Memory B cell (primary cell): ENCODE data around the gene NRTN.

Experiments used
- ATAC-seq: fragments of 150-1000 bp; cut with Tn5 transposase; 2 replicates; pipeline ENCODE4 v1.10.0; 2021; ENCODE audit warnings: low read depth, mild to moderate bottlenecking, moderate library complexity
- DNase-seq, 2 donors: peaks; one replicate each; pipeline ENCODE4 v3.0.0; 2022; ENCODE audit warnings: low spot score in 2 of 2
- H3K27ac Mint-ChIP-seq: one replicate; pipeline ENCODE4 v1.8.0; 2022; ENCODE audit warnings: mild to moderate bottlenecking, moderate library complexity, mixed read lengths
- H3K27me3 Mint-ChIP-seq: one replicate; pipeline ENCODE4 v1.8.0; 2022; ENCODE audit warnings: mixed read lengths
- H3K36me3 Mint-ChIP-seq: one replicate; pipeline ENCODE4 v1.8.0; 2022; ENCODE audit warnings: mild to moderate bottlenecking, mixed read lengths
- H3K4me1 Mint-ChIP-seq: one replicate; pipeline ENCODE4 v1.8.0; 2022; ENCODE audit warnings: mixed read lengths
- H3K4me3 Mint-ChIP-seq: one replicate; pipeline ENCODE4 v1.8.0; 2022; ENCODE audit warnings: mild to moderate bottlenecking, moderate library complexity, mixed read lengths
- H3K9me3 Mint-ChIP-seq: one replicate; pipeline ENCODE4 v1.8.0; 2022; ENCODE audit warnings: mixed read lengths

The NRTN gene

DNA sequence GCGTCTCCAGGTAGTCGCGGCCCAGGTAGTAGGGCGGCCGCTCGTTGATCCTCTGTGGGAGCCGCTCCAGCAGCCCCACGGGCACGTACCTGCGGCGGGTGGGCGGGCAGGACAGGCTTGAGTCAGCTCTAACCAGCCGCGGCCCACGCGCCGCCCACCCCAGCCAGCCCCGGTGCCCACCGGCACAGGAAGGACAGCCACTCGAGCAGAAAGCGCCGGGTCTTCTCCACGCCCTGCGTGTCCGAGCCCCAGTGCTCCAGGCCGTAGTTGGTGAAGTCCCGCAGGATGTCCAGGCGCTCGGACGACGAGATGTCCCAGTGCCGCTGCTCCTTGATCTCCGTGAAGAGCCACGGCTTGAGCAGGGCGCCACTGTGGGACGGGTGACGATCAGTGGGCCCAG lies 19.4 kb upstream of the NRTN start:
- Mint-ChIP-seq H3K36me3 (peaks cover 30% of the 10 kb centered on the region), H3K9me3 (no peaks in the 10 kb centered on the region), H3K27me3 (no peaks in the 10 kb centered on the region), H3K27ac (no peak overlapping the region), H3K4me1 (peaks cover 4% of the 10 kb centered on the region), H3K4me3 (no peak overlapping the region)
- DNase-seq (no peak), ATAC-seq (no peak)

DNA sequence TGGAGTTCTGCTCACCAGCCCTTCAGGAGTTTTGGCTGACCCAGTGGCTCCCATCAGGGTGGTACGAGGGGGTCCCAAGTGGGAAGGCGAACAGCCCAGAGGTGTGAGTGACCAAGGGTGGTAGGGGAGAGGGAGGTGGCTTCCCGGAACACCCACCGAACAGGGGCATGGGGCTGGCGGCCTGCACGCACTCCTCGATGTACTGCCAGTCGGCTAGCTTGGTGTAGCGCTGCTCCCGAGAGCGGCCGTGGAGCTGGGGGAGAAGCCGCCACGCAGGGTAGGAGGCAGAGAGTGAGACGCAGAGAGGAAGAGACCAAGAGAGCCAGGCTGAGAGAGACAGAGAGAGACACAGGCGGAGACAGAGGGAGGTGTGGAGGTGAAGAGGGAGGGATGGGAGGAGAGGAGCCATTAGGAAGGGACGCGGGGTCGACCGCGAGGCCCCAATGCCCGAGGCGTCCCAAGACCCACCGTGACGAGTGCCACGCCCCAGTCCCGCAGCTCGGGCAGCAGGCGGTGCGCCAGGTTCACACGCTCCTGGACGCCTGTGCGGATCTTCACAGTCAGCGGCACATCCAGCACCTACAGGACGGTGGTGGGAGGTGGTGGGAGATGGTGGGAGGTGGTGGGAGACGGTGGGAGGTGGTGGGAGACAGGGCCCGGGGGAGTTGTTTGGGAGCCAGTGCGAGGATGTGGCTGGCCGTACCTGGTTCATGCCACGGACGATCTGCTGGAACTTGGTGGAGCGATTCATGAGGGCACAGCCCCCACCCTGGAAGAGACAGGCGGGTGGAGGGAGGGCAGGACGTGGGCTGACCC lies 18.1 kb upstream of the NRTN start:
- Mint-ChIP-seq H3K27me3 (no peaks in the 10 kb centered on the region), H3K4me3 (no peak overlapping the region), H3K27ac (no peak overlapping the region), H3K9me3 (peaks cover 1% of the 10 kb centered on the region), H3K36me3 (peaks cover 31% of the 10 kb centered on the region), H3K4me1 (peaks cover 8% of the 10 kb centered on the region)
- DNase-seq, result no peak
- ATAC-seq, result no peak

DNA sequence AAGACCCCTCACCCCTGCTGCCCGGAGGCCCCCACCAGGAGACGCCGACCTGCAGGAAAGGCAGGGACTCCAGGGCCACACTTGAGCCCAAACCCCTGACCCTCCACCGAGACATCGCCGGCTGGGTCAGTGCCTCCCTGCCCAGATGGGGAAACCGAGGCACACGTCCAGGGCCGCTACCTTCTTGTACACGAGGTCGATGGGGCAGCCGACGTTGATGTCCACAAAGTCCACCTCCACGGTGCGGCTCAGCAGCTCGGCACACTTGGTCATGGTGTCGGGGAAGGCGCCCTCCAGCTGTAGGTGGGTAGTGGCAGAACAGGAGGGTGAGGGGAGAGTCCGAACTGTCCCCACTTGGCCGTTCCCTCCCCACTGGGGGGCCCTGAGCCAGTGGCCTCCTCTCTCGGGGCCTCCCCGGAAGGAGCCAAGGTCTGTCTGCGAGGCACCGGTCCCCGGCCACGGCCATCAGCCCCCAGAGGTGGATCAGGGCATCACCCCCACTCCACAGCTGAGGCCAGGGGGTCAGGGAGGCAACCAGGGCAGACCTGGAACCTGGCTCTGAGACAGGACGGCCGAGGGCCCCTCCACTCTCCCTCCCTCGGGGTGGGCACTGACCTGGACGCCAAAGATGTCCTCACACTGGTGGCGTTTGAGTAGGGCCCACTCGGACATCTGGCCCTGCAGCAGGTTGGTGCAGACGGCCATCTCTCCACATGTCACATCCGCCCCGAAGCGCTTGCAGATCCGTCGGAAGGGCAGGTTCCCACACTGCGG lies 17.3 kb upstream of the NRTN start:
- peaks cover 8% of the 10 kb centered on the region for H3K4me1 Mint-ChIP-seq
- H3K36me3 Mint-ChIP-seq, result peaks cover 31% of the 10 kb centered on the region
- peak overlapping the region; percentile 31 for H3K27ac Mint-ChIP-seq
- ATAC-seq (no peak), DNase-seq (no peak)
- H3K27me3 Mint-ChIP-seq, result no peaks in the 10 kb centered on the region
- H3K4me3 Mint-ChIP-seq, result no peak overlapping the region
- H3K9me3 Mint-ChIP-seq, result peaks cover 1% of the 10 kb centered on the region

DNA sequence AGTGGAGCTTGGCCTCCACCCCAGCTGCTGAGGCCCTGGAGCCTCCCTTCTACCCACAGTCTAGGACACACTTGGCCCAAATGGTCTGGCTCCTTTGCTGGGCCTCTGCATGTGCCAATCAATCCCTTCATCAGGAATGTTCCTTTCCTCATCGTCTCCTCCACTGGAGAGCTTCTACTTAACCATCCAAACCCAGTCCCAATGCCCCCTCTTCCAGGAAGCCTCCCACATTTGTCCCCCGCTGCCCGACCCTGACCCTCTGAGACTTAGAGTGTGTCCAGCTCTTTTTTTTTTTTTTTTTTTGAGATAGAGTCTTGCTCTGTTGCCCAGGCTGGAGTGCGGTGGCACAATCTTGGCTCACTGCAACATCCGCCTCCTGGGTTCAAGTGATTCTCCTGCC lies 16.4 kb upstream of the NRTN start:
- no peak for ATAC-seq
- H3K27me3 Mint-ChIP-seq, result peaks cover 2% of the 10 kb centered on the region
- H3K27ac Mint-ChIP-seq, result peak overlapping the region; percentile 38
- no peak overlapping the region for H3K4me3 Mint-ChIP-seq
- H3K36me3 Mint-ChIP-seq, result peaks cover 31% of the 10 kb centered on the region
- peaks cover 1% of the 10 kb centered on the region for H3K9me3 Mint-ChIP-seq
- peaks cover 10% of the 10 kb centered on the region for H3K4me1 Mint-ChIP-seq
- no peak for DNase-seq

DNA sequence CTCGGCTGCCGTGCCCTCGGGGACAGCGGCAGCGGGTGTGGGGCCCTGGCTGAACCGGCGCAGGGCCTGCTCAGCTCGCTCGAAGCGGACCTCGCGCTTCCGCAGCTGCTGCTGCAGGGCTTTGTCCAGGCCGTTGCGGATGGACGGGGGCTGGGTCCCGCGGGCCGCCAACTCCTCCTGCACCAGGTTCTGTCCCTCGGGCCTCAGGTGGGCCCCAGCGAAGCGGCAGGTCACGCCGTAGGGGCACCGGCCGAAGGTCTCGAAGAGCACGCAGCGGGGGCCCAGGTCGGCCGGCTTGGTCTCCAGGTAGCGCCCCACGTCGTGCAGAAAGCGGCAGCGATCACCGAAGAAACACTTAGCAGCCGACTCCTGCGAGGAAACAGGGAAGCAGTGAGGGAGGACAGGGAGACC lies 15.5 kb upstream of the NRTN start:
- H3K27ac Mint-ChIP-seq, result no peak overlapping the region
- H3K4me3 Mint-ChIP-seq, result peak overlapping the region; percentile 46

DNA sequence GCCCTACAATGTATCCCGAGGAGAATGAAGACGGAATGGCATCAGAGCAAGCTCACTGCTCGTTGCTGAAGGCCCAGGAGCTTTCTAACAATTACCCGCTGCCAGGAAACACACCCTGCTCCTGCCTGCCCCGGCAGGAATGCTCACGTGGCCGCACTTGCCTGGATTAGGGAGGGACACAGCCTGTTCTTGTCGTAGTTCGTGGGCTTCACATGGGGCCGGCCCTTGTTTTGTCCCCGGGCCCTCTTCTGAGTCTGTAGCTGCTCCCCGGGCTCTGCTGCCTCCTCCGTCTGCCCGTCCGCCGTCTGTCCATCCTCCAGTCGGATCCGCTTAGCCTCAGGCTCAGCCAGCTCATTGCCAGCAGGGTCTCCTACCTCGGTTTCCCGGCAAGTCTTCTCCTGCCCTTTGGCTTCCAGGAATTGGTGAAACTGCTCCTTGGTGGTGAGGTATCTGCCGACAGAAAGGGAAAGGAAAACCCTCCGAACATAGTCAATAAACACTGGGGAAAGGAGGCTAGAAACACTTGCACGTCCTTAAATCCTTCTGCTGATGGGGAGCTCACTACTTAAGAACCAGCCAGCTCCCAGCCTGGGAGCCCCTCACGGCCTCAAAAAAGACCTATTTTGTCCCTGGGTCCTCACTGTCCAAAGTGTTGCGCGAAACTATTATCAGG lies 14.8 kb upstream of the NRTN start:
- Mint-ChIP-seq H3K4me3 (peak overlapping the region; percentile 92), H3K27me3 (peaks cover 2% of the 10 kb centered on the region), H3K36me3 (peaks cover 27% of the 10 kb centered on the region), H3K4me1 (peaks cover 10% of the 10 kb centered on the region), H3K27ac (peak overlapping the region; percentile 98), H3K9me3 (peaks cover 1% of the 10 kb centered on the region)
- no peak for DNase-seq
- ATAC-seq, result no peak

More for the DNA sequence above, 15.5 kb upstream of the NRTN start:
- ATAC-seq, result no peak
- H3K4me1 Mint-ChIP-seq, result peaks cover 10% of the 10 kb centered on the region
- no peak for DNase-seq
- H3K27me3 Mint-ChIP-seq, result peaks cover 2% of the 10 kb centered on the region
- H3K36me3 Mint-ChIP-seq, result peaks cover 27% of the 10 kb centered on the region
- peaks cover 1% of the 10 kb centered on the region for H3K9me3 Mint-ChIP-seq

DNA sequence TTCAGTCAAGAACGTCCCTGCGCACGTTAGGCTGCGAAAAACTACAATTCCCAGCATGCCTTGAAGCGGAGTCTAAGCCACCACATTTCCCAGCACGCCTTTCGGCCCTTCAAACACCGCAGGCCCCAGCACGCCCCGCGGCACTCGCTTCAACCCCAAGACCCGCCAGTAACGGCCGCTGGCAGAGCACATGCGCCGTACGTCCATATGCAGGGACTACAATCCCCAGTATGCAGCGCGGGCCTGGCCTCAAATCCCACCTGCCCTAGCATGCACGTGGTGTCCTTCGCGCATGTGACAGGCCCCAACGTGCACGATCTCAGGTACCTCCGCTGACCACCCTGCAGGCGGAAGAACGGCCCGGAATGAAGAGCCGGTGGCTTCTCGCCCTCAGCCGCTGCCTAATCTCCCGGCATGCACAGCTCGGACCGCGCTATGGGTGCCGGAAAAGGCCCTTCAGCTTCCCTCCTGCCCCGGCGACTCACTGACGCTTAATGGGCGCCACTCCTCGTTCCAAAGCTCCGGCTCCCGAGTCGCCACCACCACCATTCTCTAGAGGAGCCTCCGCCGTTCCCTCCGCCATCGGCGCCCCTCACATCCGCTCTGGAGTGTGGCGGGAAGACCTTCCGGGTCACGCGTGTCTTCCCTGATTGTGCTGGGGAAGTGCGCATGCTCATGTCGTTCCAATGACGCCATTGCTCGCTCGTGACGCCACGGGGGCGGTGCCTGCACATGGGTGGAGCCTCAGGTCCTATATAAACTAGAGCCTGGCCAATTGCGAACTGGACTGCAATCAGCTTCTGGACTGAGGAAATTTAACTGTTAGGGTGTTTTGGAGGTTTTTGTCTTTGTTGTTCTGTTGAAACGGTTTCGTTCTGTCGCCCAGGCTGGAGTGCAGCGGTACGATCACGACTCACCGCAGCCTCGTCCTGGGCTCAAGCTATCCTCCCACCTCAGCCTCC lies 14.0 kb upstream of the NRTN start, which contains the start of gene DUS3L:
Gene DUS3L (minus strand): TSS at position 605 of the 962 bp plus-strand sequence. CDS start 22 bp downstream, at position 583.
- Mint-ChIP-seq H3K36me3 (peaks cover 25% of the 10 kb centered on the region), H3K27me3 (peaks cover 2% of the 10 kb centered on the region), H3K4me1 (peaks cover 10% of the 10 kb centered on the region), H3K27ac (peak within 1 kb of the TSS; percentile 98), H3K9me3 (peaks cover 1% of the 10 kb centered on the region), H3K4me3 (peak within 1 kb of the TSS; percentile 92)
- ATAC-seq (peak; percentile 89), DNase-seq (peak; percentile 93 to 95)

DNA sequence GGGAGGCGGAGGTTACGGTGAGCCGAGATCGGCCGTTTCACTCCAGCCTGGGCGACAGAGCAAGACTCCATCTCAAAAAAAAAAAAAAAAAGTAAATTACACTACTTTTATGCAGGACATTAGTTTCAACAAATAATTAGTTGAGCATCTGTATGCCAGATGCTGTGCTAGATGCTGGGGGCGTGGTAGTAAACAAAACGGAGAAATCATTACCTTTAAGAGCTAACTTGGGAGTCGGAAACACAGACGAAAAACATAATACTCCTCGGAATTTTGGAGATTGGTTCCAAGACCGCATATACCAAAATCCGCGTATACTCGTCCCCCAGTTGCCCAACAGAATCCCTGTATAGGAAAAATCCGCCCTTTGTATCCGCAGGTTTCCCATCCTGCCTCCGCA lies 12.6 kb upstream of the NRTN start:
- ATAC-seq (no peak), DNase-seq (no peak)
- Mint-ChIP-seq H3K9me3 (peaks cover 3% of the 10 kb centered on the region), H3K4me1 (peaks cover 13% of the 10 kb centered on the region), H3K4me3 (no peak overlapping the region), H3K27me3 (peaks cover 2% of the 10 kb centered on the region), H3K36me3 (peaks cover 12% of the 10 kb centered on the region), H3K27ac (no peak overlapping the region)

DNA sequence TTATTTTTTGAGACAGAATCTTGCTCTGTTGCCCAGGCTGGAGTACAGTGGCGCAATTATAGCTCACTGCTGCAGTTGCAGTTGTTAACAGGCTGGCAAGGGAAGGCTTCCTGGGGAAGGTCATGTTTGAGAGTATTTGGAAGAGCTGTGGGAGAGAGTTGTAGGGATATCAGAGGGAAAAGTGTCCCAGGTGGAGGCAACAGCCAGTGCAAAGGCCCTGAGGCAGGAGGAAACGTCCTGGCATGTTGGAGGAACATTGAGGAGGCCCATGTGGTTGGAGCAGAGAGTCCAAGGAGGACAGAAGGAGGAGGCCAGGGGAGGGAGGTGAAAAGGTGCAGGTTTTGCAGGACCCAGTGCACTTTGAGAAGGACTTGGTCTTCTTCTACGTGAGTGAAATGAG lies 11.7 kb upstream of the NRTN start:
- ATAC-seq (no peak), DNase-seq (no peak)
- Mint-ChIP-seq H3K27ac (no peak overlapping the region), H3K4me1 (peaks cover 13% of the 10 kb centered on the region), H3K9me3 (peaks cover 3% of the 10 kb centered on the region), H3K27me3 (peaks cover 4% of the 10 kb centered on the region), H3K36me3 (peaks cover 12% of the 10 kb centered on the region), H3K4me3 (no peak overlapping the region)

DNA sequence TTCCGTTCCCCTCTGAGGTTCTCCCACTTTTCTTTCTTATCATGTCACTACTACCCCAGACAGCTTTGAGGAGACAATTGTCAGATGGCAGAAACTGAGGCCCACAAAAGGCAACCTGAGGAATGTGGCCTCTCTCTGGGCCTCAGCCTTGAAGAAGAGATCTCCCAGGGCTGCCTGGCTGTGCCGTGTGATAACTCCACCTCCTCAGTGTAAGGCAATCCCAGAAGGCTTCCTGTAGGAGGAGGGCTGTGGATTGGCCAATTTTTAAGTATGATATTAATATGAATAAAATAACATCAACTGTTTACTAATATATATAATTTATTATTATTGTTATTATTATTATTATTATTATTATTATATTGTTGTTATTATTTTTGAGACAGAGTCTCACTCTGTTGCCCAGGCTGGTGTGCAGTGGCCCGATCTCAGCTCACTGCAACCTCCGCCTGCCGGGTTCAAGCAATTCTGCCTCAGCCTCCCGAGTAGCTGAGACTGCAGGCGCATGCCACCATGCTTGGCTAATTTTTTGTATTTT lies 9.4 kb upstream of the NRTN start:
- peaks cover 12% of the 10 kb centered on the region for H3K27me3 Mint-ChIP-seq
- DNase-seq (no peak), ATAC-seq (no peak)
- H3K9me3 Mint-ChIP-seq, result peaks cover 3% of the 10 kb centered on the region
- H3K4me1 Mint-ChIP-seq, result peaks cover 8% of the 10 kb centered on the region
- no peak overlapping the region for H3K4me3 Mint-ChIP-seq
- no peak overlapping the region for H3K27ac Mint-ChIP-seq
- H3K36me3 Mint-ChIP-seq, result peaks cover 1% of the 10 kb centered on the region

DNA sequence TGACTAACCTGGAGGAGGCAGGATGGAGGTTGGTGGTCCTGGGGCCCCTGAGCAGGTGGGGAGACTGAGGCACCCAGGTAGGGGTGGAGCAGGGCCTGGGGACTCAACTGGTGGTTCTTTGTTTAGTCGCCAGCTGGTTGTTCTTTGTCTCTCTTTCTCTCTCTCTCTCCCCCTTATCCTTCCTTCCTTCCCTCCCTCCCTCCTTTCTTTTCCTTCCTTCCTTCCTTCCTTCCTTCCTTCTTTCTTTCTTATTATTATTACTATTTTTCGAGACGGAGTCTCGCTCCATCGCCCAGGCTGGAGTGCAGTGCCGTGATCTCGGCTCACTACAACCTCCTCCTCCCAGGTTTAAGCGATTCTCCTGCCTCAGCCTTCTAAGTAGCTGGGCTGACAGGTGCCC lies 6.6 kb upstream of the NRTN start:
- peaks cover 22% of the 10 kb centered on the region for H3K27me3 Mint-ChIP-seq
- peaks cover 2% of the 10 kb centered on the region for H3K9me3 Mint-ChIP-seq
- no peaks in the 10 kb centered on the region for H3K36me3 Mint-ChIP-seq
- ATAC-seq (no peak), DNase-seq (no peak)
- H3K27ac Mint-ChIP-seq, result no peak overlapping the region
- H3K4me3 Mint-ChIP-seq, result no peak overlapping the region
- peaks cover 11% of the 10 kb centered on the region for H3K4me1 Mint-ChIP-seq

DNA sequence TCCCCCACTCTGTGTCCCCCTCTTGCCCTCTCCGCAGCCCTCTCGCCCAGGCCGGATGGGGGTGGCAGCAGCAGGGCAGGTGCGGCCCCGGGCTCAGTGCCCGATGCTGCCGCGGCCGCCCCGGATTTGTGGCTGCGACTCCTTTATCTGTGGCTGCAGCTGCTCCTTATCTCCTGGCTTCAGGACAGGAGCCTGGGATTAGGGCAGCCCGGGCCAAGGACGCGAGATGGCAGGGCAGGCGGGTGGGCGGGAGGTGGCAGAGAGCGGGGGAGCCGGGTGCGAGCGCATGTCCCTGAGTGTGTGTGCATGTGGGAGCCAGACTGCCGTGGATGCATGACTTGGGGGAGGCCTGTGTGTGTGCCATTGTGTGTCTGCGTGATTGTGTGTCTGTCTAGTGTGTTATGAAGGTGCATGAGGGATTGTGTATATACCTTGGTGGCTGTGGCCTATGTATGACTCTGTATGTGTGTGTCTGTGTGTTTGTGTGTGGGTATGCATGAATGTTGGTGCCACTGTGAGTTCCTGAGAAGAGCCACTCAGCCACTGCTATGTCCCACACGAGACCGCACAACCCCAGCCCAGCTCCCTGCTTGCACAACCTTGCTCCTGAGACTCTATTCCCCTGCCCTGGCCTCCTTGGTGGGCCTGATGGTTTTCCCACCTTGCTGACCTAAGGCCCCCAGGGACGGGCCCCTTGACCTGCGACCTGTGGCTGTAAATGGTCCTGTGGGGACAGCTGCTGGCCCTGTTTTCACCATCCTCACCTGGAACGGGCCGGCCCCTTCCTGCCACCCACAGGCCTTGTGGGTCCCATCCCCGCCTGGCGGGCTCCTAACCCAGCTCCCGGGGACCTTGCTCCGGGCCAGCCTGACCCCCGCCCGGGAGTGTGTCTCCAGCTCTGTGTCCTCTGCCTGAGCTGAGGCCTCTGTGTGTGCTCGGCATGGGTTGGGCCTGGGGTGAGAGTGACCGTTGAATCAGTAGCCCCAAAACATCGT lies 5.3 kb upstream of the NRTN start:
- Mint-ChIP-seq H3K36me3 (no peaks in the 10 kb centered on the region), H3K4me1 (peaks cover 21% of the 10 kb centered on the region), H3K27ac (no peak overlapping the region), H3K27me3 (peaks cover 26% of the 10 kb centered on the region), H3K4me3 (no peak overlapping the region), H3K9me3 (peaks cover 2% of the 10 kb centered on the region)
- ATAC-seq, result no peak
- DNase-seq, result no peak
